ELR (cell line): Measurements from ENCODE around the gene ERCC2.
"Not testable (repeated sequence)": the region's sequence is repeated elsewhere in the genome, so short reads cannot be mapped to it uniquely, and the experiment has no call there.

Source experiments
- DNase-seq: peaks from one replicate; pipeline ENCODE4 v3.0.0-alpha.2; 2015; ENCODE audit warnings: low read depth

The ERCC2 gene

GRCh38 chr19:45333609-45334303 is 36.6 kb downstream of the ERCC2 start:
- no peak for DNase-seq

GRCh38 chr19:45331411-45331810 is 39.0 kb downstream of the ERCC2 start:
- no peak for DNase-seq

- DNase-seq: no peak
Observed at GRCh38 chr19:45327404-45328143, 42.8 kb downstream of the ERCC2 start.

DNA sequence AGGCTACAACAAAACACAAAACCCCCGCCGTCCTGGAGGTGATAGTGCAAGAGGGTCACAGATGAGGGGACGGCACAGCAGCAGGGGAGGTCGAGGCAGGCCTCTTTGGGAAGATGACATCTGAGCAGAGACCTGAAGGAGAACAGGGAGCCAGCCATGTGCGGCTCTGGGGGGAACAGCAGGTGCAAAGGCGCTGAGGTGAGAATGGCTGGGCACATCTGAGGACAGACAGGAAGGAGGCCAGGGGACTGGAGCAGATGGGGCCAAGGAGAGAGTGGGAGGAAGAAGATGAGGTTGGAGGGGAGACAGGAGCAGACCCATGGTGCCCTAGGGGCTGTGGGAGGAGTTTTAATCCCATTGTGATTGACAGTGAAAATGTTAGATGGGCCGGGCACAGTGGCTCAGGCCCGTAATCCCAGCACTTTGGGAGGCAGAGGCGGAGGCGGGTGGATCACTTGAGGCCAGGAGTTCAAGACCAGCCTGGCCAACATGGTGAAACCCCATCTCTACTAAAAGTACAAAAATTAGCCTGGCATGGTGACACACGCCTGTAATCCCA is 45.9 kb downstream of the ERCC2 start:
- no peak for DNase-seq

- DNase-seq: no peak
Observed at GRCh38 chr19:45323671-45324081, 46.7 kb downstream of the ERCC2 start.

- no peak for DNase-seq
Observed at GRCh38 chr19:45322744-45323281, 47.6 kb downstream of the ERCC2 start, which contains the start of gene CKM. Gene CKM (minus strand): TSS chr19:45322875. CDS start chr19:45319713, 3,162 bp downstream.

- no peak for DNase-seq
Observed at GRCh38 chr19:45322311-45322710, 48.1 kb downstream of the ERCC2 start.

GRCh38 chr19:45321848-45322247 is 48.5 kb downstream of the ERCC2 start:
- no peak for DNase-seq

- no peak for DNase-seq
Observed at GRCh38 chr19:45320997-45321775, 49.2 kb downstream of the ERCC2 start.

DNA sequence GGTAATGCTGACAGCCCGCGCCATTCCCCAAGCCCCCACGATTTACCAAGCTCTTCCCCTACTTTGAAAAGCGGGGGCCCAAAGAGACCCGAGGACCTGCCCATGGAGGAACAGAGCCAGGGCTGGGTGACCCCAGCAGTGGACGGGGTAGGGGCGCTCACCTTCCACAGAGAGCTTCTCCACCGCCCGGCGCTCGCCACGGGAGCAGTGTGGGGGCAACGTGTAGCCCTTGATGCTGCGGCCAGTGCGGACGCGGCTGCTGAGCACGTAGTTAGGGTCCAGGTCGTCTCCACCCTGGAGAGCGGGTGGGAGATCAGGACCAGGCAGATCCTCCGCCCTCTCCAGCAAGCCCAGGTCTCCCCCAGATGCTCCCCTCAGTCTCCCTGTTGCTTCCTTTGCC is 55.1 kb downstream of the ERCC2 start:
- DNase-seq: no peak

DNA sequence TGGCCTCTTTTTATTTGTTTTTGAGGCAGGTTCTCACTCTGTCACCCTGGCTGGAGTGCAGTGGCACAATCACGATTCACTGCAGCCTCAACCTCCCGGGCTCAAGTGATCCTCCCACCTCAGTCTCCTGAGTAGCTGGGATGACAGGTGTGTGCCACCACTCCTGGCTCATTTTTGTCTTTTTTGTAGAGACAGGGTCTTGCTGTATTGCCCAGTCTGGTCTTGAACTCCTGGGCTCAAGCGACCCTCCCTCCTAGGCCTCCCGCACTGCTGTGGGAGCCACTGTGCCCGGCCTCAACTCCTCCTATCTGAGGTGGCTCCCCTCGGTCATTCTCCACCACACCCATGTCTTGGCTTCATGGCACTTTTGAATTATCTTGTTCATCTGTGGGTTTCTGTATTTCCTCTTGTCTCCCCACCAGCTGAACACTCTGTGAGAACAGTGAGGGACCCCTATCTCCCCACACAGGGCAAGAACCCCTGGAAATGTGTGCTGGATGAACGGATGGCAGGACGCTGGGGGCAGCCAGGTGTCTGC is 55.6 kb downstream of the ERCC2 start:
- no peak for DNase-seq

GRCh38 chr19:45312285-45312684 is 58.1 kb downstream of the ERCC2 start:
- DNase-seq: not testable (repeated sequence)

GRCh38 chr19:45311621-45312020 is 58.8 kb downstream of the ERCC2 start:
- no peak for DNase-seq

GRCh38 chr19:45309322-45309721 is 61.1 kb downstream of the ERCC2 start:
- not testable (repeated sequence) for DNase-seq

GRCh38 chr19:45307361-45307760 is 63.0 kb downstream of the ERCC2 start:
- DNase-seq: no peak

GRCh38 chr19:45306518-45307027 is 63.8 kb downstream of the ERCC2 start:
- DNase-seq: no peak

GRCh38 chr19:45306040-45306439 is 64.3 kb downstream of the ERCC2 start:
- DNase-seq: no peak

GRCh38 chr19:45305421-45305820 is 65.0 kb downstream of the ERCC2 start:
- peak; percentile 31 for DNase-seq

DNA sequence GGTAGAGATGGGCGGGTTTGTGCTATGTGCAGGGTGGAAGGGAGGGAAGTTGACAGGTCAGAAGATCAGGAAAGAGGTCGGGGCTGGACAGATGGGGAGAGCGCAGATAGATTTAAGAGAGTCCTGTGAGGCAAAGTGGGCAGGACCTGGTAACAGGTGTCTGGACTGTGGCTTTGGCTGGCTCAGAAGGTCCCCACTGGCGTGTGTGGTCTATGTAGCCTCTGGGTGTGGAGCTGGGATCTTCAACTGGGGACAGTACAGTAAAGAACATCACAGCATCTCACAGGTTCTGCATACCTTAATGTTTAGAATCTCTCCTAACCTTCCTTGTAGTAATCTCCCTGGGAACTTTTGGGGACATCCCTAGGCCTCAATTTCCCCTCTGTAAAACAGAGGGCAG is 65.4 kb downstream of the ERCC2 start:
- DNase-seq: no peak

DNA sequence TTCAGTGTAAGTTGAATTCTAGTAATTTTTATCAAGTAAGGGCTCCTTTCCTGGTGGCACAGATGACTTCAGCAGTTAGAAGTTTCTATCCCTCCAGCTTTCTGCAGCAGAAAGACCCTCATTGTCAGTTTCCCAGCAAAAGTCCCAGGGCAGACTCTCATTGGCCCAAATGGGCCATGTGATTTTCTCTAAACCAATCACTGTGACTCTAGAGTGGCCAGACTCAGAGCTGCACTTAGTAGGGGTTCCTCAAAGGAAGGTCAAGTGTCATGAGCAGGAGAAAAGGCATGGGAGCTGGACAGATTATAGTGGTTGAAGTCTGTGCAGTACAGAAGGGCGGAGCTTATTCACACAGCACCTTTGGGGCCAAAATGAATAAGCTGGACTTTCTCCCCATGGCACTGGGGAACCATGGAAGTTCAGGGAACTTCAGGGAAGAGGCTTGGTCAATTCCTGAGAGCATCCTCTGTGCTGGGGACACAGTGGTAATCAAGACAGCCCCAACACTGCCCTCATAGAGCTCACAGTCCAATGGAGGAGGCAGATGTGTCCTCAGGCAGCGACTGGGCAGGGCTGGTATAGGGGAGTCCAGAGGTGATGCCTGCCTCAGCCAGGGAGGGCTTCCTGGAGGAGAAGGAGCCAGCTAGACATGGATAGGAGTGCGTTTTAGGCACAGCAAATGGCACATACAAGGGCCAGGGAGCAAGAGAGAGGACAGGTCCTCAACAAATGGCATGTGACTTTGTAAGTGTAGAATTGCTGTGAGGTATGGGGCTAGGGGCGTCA is 66.0 kb downstream of the ERCC2 start:
- DNase-seq: no peak
